ENCODE results near the gene CTNS.

Gene CTNS

DNA sequence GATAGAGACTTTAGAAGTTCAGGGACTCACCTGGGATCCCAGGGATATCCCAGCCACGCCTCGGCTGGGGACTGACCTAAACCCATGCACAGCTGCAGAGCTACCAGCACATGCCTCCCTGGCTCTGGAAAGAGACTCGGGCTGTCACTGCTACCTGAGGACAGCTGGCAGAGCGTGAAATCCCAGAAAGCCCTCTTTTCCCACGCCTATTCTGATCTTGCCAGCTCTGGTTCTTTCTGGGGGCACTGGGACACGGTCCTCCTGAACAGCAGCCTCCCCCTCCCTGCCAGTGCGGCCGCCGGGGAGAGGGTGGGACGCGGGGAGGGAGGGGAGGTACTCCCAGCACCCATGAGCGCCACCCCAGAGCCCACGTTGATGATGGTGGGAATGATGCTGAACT is 48.6 kb downstream of the CTNS start:
- DNase-seq (ENCODE audit: low read depth, low spot score): no peak
- peaks cover 1% of the 10 kb centered on the region for H3K4me1 ChIP-seq (ENCODE audit: control insufficient read depth, insufficient read depth, low read length)
- WGBS (ENCODE audit: insufficient coverage, insufficient read length): no CpG with 5 or more reads among the region's 13 CpGs
- H3K27ac ChIP-seq (ENCODE audit: low read length): no peak overlapping the region
- no peak overlapping the region for H3K4me3 ChIP-seq (ENCODE audit: low read length)
- H3K27me3 ChIP-seq (ENCODE audit: control insufficient read depth, insufficient read depth, low read length): no peaks in the 10 kb centered on the region
- no peaks in the 10 kb centered on the region for H3K36me3 ChIP-seq (ENCODE audit: control insufficient read depth, insufficient read depth, low read length)
- no peaks in the 10 kb centered on the region for H3K9me3 ChIP-seq (ENCODE audit: control insufficient read depth, insufficient read depth, low read length)

DNA sequence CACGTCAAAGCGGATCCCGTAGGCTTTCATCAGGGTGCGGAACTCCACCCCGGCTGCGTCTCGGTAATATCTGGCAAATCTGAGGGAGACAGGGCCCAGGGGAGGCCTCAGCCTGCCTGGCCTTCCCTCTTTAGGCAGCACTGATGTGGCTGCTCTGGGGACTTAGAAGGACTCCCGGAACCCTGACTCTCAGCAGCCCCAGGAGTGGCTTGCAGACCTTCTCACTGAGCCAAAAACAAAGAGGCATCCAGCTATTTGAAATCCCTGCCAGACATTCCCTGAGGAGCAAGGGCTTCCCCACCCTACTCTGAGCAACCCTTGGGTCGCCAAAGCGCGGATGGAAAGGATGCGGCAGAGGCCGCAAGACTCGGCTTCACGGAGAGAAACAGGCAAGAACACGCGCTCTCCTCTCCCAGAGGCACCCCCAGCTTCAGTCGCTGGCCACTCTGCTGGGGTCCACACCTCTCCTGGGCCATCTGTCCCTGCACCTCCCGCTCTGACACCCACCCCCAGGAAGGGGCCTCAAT is 51.5 kb downstream of the CTNS start:
- WGBS (ENCODE audit: insufficient coverage, insufficient read length): no CpG with 5 or more reads among the region's 19 CpGs
- DNase-seq (ENCODE audit: low read depth, low spot score): no peak
- Histone ChIP-seq H3K27ac (ENCODE audit: low read length) (no peak overlapping the region), H3K4me3 (ENCODE audit: low read length) (no peak overlapping the region), H3K9me3 (ENCODE audit: control insufficient read depth, insufficient read depth, low read length) (no peaks in the 10 kb centered on the region), H3K4me1 (ENCODE audit: control insufficient read depth, insufficient read depth, low read length) (peaks cover 1% of the 10 kb centered on the region), H3K36me3 (ENCODE audit: control insufficient read depth, insufficient read depth, low read length) (no peaks in the 10 kb centered on the region), H3K27me3 (ENCODE audit: control insufficient read depth, insufficient read depth, low read length) (no peaks in the 10 kb centered on the region)

DNA sequence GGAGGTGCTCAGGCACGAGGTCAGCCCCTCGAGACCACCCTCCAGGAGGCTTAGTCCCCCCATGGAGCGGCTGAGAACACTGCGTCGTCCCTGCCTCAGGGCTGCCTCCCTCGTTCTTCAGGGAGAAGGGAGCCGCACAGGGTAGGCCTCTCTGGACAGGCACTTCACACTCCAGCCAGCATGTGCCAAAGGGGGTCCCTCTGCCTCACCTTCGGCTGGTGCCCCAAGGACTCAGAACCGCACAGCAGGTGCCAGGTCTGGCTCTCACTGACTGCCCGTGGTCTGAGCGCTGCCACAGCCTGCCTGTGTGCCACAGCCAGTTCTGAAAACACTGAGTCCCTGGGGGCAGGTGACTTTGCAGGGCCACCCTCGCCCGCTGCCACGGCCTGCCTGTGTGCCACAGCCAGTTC is 52.3 kb downstream of the CTNS start:
- Histone ChIP-seq H3K27me3 (ENCODE audit: control insufficient read depth, insufficient read depth, low read length) (no peaks in the 10 kb centered on the region), H3K36me3 (ENCODE audit: control insufficient read depth, insufficient read depth, low read length) (no peaks in the 10 kb centered on the region), H3K4me3 (ENCODE audit: low read length) (no peak overlapping the region), H3K27ac (ENCODE audit: low read length) (no peak overlapping the region), H3K9me3 (ENCODE audit: control insufficient read depth, insufficient read depth, low read length) (no peaks in the 10 kb centered on the region), H3K4me1 (ENCODE audit: control insufficient read depth, insufficient read depth, low read length) (peaks cover 1% of the 10 kb centered on the region)
- WGBS (ENCODE audit: insufficient coverage, insufficient read length): no CpG with 5 or more reads among the region's 14 CpGs
- no peak for DNase-seq (ENCODE audit: low read depth, low spot score)

DNA sequence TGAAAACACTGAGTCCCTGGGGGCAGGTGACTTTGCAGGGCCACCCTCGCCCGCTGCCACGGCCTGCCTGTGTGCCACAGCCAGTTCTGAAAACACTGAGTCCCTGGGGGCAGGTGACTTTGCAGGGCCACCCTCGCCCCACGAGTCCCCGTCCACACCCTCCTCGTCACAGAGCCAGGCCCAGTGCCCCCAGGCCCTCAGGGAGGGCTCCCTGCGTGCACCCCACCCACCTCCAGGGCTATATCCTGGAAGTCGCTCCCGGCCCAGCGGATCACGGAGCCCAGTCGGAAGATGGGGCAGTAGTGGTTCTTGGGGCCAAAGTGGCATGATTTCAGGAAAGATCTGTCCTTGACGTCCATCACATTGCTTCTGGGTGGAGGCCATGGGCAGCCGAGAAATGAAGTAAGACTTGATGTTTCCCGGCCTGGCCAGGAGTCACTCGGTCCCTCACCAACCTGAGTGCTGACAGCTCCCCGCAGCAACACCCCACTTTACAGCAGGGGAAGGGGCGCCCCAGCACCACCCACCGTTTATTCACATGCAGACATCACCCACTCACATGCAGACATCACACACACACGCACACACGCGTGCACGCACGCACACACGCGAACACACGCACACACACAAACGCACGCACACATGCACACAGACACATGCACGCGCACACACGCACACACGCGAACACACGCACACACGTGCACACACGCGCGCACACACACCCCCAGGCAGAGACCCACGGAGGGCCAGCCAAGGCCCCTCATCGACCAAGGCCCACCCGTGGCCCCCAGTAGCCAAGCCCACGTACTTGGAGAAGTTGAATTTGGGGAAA is 52.9 kb downstream of the CTNS start:
- DNase-seq (ENCODE audit: low read depth, low spot score): no peak
- Histone ChIP-seq H3K27me3 (ENCODE audit: control insufficient read depth, insufficient read depth, low read length) (no peaks in the 10 kb centered on the region), H3K9me3 (ENCODE audit: control insufficient read depth, insufficient read depth, low read length) (no peaks in the 10 kb centered on the region), H3K36me3 (ENCODE audit: control insufficient read depth, insufficient read depth, low read length) (no peaks in the 10 kb centered on the region), H3K27ac (ENCODE audit: low read length) (no peak overlapping the region), H3K4me1 (ENCODE audit: control insufficient read depth, insufficient read depth, low read length) (peaks cover 1% of the 10 kb centered on the region), H3K4me3 (ENCODE audit: low read length) (no peak overlapping the region)
- WGBS (ENCODE audit: insufficient coverage, insufficient read length): 96% methylated on average over 12 of the region's 44 CpGs

DNA sequence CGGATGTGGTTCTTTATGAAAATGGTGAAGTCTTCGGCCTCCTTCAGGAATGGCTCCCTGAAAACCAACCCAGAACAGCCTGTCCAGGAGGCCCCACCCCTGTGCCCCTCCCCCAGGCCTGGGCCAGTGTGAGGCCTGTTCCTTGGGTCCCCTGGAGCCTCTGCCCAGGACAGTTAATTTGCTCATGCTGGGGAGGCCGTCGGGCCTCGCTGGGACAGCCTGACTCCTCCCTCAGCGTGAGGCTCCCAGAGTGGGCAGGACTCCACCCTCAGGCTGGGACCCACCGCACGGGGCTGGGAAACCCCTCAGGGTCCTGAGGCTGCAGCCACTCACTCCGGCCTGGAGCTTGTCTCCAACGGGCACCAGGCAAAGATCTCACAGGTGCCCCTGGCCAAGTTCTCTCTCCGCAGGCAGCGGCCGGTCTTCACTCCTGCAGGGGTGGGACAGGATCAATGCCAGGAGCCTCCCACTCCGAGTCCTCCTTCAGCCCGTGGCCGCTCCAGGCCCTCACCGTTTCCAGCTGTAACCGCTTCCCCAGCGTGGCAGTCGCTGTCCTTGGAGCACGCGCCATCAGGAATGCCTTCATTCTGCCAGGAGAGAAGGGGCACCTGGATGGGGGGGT is 53.6 kb downstream of the CTNS start:
- Histone ChIP-seq H3K27me3 (ENCODE audit: control insufficient read depth, insufficient read depth, low read length) (no peaks in the 10 kb centered on the region), H3K4me3 (ENCODE audit: low read length) (no peak overlapping the region), H3K4me1 (ENCODE audit: control insufficient read depth, insufficient read depth, low read length) (peaks cover 1% of the 10 kb centered on the region), H3K27ac (ENCODE audit: low read length) (no peak overlapping the region), H3K9me3 (ENCODE audit: control insufficient read depth, insufficient read depth, low read length) (no peaks in the 10 kb centered on the region), H3K36me3 (ENCODE audit: control insufficient read depth, insufficient read depth, low read length) (no peaks in the 10 kb centered on the region)
- no peak for DNase-seq (ENCODE audit: low read depth, low spot score)
- WGBS (ENCODE audit: insufficient coverage, insufficient read length): no CpG with 5 or more reads among the region's 22 CpGs

DNA sequence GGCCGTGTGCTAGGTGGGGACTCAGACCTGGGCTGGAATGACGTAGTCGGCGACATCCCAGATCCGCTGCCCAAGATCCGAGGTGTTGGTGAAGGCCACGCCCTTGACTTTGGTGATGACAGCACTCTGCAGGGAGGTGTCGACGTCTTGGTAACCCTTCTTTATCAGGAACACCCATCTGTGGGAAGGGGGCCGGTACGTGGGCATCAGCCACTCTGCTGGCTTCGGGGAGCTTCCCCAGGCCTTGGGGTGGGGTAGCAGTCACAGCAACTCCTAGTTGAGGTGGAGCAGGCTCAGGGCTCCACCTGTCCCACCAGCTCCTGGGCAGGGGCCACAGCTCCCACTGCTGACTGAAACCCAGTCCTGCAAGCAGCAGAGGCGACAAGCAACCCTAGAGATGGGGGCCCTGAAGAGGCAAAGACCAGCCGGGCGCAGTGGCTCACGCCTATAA is 55.1 kb downstream of the CTNS start:
- no CpG with 5 or more reads among the region's 16 CpGs for WGBS (ENCODE audit: insufficient coverage, insufficient read length)
- Histone ChIP-seq H3K4me1 (ENCODE audit: control insufficient read depth, insufficient read depth, low read length) (peaks cover 1% of the 10 kb centered on the region), H3K9me3 (ENCODE audit: control insufficient read depth, insufficient read depth, low read length) (no peaks in the 10 kb centered on the region), H3K4me3 (ENCODE audit: low read length) (no peak overlapping the region), H3K27me3 (ENCODE audit: control insufficient read depth, insufficient read depth, low read length) (no peaks in the 10 kb centered on the region), H3K36me3 (ENCODE audit: control insufficient read depth, insufficient read depth, low read length) (no peaks in the 10 kb centered on the region), H3K27ac (ENCODE audit: low read length) (no peak overlapping the region)
- no peak for DNase-seq (ENCODE audit: low read depth, low spot score)

DNA sequence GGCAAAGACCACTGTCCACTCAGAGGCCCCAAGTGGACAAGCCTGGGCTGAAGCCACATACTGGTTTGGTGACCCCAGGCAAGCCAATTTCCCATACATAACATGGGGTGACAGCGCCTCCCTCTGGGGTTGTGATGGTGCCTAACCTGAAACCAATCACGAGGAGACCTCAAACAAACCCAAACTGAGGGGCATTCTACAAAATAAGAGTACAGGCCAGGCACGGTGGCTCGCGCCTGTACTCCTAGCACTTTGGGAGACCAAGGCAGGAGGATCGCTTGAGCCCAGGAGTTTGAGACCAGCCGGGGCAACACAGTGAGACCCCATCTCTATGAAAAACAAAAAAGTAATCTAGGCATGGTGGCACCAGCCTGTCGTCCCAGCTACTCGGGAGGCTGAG is 55.8 kb downstream of the CTNS start:
- no peak for DNase-seq (ENCODE audit: low read depth, low spot score)
- H3K27ac ChIP-seq (ENCODE audit: low read length): no peak overlapping the region
- no peaks in the 10 kb centered on the region for H3K27me3 ChIP-seq (ENCODE audit: control insufficient read depth, insufficient read depth, low read length)
- H3K4me3 ChIP-seq (ENCODE audit: low read length): no peak overlapping the region
- WGBS (ENCODE audit: insufficient coverage, insufficient read length): no CpG with 5 or more reads among the region's 9 CpGs
- no peaks in the 10 kb centered on the region for H3K9me3 ChIP-seq (ENCODE audit: control insufficient read depth, insufficient read depth, low read length)
- peaks cover 1% of the 10 kb centered on the region for H3K4me1 ChIP-seq (ENCODE audit: control insufficient read depth, insufficient read depth, low read length)
- H3K36me3 ChIP-seq (ENCODE audit: control insufficient read depth, insufficient read depth, low read length): no peaks in the 10 kb centered on the region

DNA sequence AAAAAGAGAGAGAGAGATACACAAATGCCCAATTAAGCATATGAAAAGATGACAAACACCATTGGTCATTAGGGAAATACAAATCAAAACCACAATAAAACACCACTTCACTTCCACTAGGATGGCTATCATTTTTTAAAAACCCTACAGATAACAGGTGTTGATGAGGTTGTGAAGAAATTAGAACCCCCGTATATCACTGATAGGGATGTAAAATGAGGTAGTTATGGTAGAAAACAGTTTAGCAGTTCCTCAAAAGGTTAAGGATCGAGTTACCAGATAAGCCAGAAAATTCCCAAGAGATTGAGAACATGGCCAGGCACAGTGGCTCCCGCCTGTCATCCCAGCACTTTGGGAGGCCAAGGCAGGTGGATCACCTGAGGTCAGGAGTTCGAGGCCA is 56.6 kb downstream of the CTNS start:
- Histone ChIP-seq H3K27ac (ENCODE audit: low read length) (no peak overlapping the region), H3K9me3 (ENCODE audit: control insufficient read depth, insufficient read depth, low read length) (no peaks in the 10 kb centered on the region), H3K4me3 (ENCODE audit: low read length) (no peak overlapping the region), H3K27me3 (ENCODE audit: control insufficient read depth, insufficient read depth, low read length) (no peaks in the 10 kb centered on the region), H3K4me1 (ENCODE audit: control insufficient read depth, insufficient read depth, low read length) (peaks cover under 1% of the 10 kb centered on the region), H3K36me3 (ENCODE audit: control insufficient read depth, insufficient read depth, low read length) (no peaks in the 10 kb centered on the region)
- WGBS (ENCODE audit: insufficient coverage, insufficient read length): no CpG with 5 or more reads among the region's 4 CpGs
- DNase-seq (ENCODE audit: low read depth, low spot score): no peak

DNA sequence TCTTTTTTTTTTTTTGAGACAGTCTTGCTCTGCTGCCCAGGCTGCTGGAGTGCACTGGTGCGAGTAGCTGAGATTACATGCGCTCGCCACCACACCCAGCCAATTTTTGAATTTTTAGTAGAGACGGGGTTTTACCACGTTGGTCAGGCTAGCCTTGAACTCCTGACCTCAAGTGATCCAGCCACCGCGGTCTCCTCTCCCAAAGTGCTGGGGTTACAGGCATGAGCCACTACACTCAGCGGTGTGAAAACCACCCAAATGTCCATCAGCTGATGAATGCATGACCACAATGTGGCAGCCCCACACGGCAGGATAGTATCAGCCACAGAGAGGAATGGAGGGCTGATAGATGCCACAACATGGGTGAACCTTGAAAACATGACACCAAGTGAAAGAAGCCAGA is 57.3 kb downstream of the CTNS start:
- Histone ChIP-seq H3K4me1 (ENCODE audit: control insufficient read depth, insufficient read depth, low read length) (no peaks in the 10 kb centered on the region; the same call in 1 of the 2 replicates), H3K9me3 (ENCODE audit: control insufficient read depth, insufficient read depth, low read length) (no peaks in the 10 kb centered on the region), H3K27ac (ENCODE audit: low read length) (no peak overlapping the region), H3K27me3 (ENCODE audit: control insufficient read depth, insufficient read depth, low read length) (no peaks in the 10 kb centered on the region), H3K4me3 (ENCODE audit: low read length) (no peak overlapping the region), H3K36me3 (ENCODE audit: control insufficient read depth, insufficient read depth, low read length) (no peaks in the 10 kb centered on the region)
- DNase-seq (ENCODE audit: low read depth, low spot score): no peak
- no CpG with 5 or more reads among the region's 9 CpGs for WGBS (ENCODE audit: insufficient coverage, insufficient read length)

DNA sequence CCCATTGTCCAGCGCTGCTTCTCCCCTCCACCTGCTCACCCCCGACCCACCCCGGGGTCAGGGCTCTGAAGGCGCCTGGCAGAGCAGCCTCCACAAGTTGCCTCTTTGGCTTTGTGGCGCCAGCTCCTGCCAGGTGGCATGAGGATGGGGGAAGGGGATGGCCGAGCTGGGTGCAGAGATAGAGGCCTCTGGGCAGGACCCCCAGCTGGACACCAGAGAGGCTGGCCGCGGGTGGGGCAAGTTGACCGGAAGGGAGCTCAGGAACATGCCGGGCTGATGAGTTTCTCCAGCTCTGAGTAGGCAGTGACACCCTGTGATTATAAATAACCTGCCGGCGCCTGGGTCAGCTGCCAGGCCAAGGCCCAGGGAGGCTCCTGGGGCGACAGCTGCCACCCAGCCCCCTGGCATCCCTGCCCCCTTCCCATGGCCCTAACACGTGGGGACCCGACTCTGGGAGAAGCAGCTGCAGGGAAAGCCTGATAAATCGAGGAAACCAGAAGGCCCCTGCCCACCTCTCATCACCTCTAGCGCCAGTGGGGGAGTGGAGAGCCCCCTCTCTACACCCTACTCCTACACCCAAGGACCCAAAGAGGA is 58.7 kb downstream of the CTNS start:
- WGBS (ENCODE audit: insufficient coverage, insufficient read length): no CpG with 5 or more reads among the region's 17 CpGs
- H3K36me3 ChIP-seq (ENCODE audit: control insufficient read depth, insufficient read depth, low read length): no peaks in the 10 kb centered on the region
- H3K27me3 ChIP-seq (ENCODE audit: control insufficient read depth, insufficient read depth, low read length): no peaks in the 10 kb centered on the region
- no peaks in the 10 kb centered on the region for H3K9me3 ChIP-seq (ENCODE audit: control insufficient read depth, insufficient read depth, low read length)
- DNase-seq (ENCODE audit: low read depth, low spot score): no peak
- peak overlapping the region; percentile 55; the same call in 1 of the 2 replicates for H3K4me3 ChIP-seq (ENCODE audit: low read length)
- no peaks in the 10 kb centered on the region; the same call in 1 of the 2 replicates for H3K4me1 ChIP-seq (ENCODE audit: control insufficient read depth, insufficient read depth, low read length)
- no peak overlapping the region for H3K27ac ChIP-seq (ENCODE audit: low read length)
